SH-SY5Y (cell line): ENCODE measurements around the gene PCNP.

Experiments
- GATA2 ChIP-seq: IDR thresholded peaks from 2 replicates; pipeline ENCODE4 v1.6.1; 2011; ENCODE audit warnings: mild to moderate bottlenecking, low read depth, low read length
- GATA3 ChIP-seq: IDR thresholded peaks from 2 replicates; pipeline ENCODE4 v1.6.1; 2011; ENCODE audit warnings: low read depth, mild to moderate bottlenecking, low read length, moderate library complexity

GRCh38 chr3:101548527-101549105 is 25.4 kb upstream of the PCNP start:
- TF ChIP-seq GATA2 (no peak), GATA3 (no peak)
